TTC549 (cell line): Measurements from ENCODE around the gene TUBB4B.
A peak's percentile ranks its signal among the peaks of the same experiment; 100 is the strongest.

Experiments
- FAIRE-seq: peaks from 2 replicates; lab custom pipeline; 2012; peaks lifted over from hg19 to GRCh38; lab: Jason Lieb, UNC

The TUBB4B gene

DNA sequence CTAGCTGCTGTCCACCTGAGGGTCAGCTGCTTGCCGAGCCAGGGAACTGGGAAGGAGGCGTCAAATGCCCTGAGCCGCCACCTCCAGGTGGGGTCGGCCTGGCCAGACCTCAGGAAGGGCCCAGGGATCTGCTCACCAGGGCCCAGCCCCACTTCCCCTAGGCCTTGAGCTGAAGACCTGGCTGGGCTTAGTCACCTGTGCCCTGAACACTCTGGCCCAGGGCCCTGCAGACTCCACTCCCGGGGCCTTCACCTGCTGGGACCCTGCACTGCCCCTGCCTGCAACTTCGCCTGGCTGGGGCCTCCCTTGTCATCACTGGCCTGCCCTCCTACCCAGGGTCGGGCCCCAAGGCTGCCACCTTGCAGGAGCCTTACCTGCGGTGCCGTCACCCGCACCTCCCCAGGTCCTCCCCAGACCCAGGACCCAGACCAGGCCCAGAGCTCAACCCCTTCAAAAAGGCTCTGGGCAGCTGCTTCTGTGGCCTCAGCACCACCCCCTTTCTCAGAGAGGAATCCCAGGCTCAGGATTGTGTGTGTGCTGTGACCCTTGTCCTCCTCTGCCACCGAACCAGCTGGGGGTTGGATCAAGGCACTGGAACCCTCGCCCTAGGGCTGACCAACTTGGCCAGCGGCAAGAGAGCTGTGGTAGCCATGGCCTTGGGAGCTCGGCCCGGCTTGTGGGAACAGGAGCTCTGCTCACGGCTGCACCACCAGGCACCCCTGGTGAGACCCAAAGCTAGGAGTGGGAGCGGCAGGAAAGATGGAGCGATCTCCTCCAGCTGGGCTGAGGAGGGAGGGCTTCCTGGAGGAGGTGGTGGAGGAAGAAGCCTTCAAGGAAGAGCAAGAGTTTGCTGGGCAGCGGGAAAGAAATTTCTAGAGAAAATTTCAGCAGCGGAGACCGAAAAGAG, 12.9 kb downstream of the TUBB4B start:
- FAIRE-seq, result no peak

DNA sequence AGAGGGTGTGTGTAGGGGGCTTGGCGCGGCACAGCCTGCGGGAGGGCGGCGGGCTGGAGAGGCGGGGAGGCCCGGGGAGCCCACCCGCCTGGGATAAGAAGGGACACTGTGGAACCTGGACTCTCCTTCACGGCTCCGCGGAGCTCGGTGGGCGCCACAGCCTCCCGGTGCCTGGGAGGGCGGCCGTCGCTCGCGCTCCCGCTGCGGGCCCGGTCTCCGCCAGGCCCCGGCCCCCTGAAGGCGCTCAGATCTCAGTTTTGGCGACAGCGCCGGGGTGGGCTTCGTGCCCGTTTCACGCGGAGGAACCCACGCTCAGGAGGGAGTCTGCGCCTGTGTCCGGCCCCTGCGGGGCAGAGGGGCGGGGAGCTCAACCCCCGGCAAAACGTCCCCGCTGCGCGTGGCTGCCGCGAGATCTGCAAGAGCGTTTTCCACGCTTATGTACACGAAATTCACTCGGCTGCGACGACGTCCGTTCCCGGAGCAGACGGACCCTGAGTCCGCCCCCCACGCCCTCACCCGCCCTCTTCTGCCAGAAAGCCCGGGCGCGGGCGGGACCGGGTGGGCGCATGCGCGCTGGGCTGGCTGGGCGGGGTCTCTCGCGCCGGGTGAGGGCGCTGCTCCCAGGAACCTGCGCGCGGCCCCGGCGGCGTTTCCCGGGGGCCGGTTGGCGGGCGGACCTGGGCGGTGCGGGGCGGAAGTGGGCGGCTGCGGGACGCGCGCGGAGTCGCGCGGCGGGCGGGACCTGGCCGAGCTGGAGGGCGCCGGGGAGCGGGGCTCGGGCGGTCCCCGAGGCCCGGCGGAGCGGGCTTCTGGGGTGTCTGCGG, 13.7 kb downstream of the TUBB4B start, which contains the start of gene NELFB:
Gene NELFB, plus strand, starts transcription at position 704 of the 824 bp plus-strand sequence.
- no peak for FAIRE-seq

DNA sequence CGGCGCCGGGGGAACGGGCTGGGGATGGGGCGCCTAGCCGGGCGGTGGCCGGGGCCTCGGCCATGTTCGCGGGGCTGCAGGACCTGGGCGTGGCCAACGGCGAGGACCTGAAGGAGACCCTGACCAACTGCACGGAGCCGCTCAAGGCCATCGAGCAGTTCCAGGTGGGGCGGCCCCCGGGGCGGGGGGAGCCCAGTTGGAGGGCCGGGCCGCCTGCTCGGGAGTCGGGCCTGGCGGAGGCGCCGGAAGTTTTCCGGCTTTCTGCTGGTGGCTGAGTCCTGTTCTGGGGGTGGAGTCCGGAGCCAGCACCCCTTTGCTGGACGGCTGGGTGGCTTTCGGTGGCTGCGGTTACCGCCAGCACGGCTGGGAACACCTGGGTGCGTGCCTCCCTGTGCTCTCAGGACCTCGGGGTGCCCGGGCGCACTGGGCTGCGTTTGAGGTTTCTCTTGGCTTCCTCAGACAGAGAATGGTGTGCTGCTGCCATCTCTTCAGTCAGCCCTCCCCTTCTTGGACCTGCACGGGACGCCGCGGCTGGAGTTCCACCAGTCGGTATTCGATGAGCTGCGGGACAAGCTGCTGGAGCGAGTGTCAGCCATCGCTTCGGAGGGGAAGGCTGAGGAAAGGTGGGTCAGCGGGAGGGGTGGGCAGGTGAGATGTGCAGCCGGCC, 14.5 kb downstream of the TUBB4B start:
- no peak for FAIRE-seq

GRCh38 chr9:137256362-137256761, 15.3 kb downstream of the TUBB4B start:
- FAIRE-seq, result no peak

- no peak for FAIRE-seq
Measured at GRCh38 chr9:137256856-137257255, 15.8 kb downstream of the TUBB4B start.

DNA sequence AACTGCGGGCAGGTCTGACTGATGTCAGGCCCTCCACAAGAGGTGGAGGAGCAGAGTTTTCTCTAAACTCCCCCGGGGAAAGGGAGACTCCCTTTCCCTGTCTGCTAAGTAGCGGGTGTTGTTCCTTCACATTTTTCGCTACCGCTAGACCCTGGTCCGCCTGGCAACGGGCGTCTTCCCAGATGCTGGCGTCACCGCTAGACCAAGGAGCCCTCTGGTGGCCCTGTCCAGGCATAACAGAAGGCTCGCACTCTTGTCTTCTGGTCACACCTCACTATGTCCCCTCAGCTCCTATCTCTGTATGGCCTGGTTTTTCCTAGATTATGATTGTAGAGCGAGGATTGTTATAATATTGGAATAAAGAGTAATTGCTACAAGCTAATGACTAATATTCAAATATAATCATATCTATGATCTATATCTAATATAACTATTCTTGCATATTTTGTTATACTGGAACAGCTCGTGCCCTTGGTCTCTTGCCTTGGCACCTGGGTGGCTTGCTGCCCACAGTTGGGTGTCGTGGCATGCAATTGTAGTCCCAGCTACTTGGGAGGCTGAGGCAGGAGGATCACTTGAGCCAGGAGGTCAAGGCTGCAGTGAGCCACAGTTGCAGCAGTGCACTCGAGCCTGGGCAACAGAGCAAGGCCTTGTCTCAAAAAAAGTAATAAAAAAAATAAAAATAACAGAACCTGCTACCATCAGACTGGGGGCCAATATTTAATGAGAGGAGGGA, 21.3 kb downstream of the TUBB4B start:
- FAIRE-seq, result peak; percentile 78

DNA sequence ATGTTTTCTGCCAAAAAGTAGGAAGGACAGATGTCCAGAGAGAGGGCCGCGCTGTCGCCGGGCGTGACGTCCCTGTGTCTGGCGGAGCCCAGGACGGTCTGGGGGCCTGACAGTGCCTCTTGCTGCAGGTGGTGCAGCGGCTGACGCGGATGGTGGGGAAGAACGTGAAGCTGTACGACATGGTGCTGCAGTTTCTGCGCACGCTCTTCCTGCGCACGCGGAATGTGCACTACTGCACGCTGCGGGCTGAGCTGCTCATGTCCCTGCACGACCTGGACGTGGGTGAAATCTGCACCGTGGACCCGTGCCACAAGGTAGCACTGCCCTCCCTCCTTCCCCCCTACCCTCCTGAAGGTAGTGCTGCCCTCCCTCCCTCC, 21.8 kb downstream of the TUBB4B start:
- no peak for FAIRE-seq

- FAIRE-seq, result no peak
Measured at GRCh38 chr9:137263506-137263905, 22.4 kb downstream of the TUBB4B start.

GRCh38 chr9:137264067-137264466, 23.0 kb downstream of the TUBB4B start:
- no peak for FAIRE-seq

GRCh38 chr9:137265496-137266161, 24.5 kb downstream of the TUBB4B start:
- FAIRE-seq, result no peak

DNA sequence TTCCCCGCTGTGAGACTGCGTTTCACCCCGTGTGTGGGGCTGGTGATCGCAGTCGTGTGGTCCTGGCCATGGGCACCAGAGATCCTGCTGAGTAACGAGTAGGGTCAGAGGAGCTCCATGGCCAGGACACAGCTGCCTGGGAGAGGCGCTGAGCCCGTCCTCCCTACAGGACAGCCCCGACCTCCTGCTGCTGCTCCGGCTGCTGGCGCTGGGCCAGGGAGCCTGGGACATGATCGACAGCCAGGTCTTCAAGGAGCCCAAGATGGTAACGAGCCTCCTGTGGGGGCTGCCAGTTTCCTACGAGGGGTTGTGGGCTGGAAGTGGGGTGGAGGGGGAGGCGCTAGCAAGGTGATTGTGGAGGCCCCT, 25.1 kb downstream of the TUBB4B start:
- no peak for FAIRE-seq

- FAIRE-seq, result no peak
Measured at GRCh38 chr9:137266585-137267453, 25.7 kb downstream of the TUBB4B start.

DNA sequence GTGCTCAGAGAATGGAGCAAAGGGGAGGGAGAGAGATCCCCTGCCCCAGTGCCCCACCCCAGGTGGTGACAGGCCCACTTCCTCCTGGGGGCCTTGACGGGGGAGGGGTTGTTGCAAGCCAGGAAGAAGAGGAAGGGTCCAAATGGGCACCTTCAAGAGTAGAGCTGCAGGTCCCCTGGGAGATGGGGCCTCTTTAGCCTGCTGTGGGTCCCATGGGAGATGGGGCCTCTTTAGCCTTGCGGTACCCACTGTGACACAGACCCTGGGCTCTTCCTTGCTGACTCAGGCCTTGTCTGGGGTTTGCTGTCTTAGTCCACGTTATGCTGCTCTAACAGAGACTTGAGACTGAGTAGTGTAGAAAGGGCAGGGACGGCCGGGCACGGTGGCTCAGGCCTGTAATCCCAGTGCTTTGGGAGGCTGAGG, 26.9 kb downstream of the TUBB4B start:
- FAIRE-seq, result no peak

DNA sequence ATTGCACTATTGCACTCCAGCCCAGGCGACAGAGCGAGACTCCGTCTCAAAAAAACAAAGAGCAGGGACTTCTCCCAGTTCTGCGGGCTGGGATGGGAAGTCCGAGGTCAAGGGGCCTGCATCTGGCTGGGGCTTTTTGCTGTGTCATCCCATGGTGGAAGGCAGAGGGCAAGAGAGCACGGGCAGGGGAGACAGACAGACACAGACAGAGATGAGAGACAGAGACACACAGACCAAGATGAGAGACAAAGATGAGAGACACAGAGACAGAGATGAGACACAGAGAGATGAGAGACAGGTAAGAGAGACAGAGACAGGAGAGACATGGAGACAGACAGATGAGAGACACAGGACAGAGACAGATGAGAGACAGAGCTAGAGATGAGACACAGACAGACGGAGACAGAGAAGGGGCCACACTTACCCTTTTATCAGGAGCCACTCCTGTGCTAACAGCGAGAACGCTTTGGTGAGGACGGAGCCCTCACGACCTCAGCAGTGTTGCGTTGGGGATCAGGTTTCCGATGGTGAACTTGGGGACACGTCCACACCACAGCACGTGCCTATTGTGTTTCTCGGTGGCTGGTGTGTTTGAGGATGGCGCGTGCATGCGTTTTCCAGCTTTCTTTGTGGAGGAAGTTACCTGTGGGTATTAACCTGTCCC, 27.6 kb downstream of the TUBB4B start:
- no peak for FAIRE-seq

- no peak for FAIRE-seq
Measured at GRCh38 chr9:137269231-137269772, 28.2 kb downstream of the TUBB4B start.

DNA sequence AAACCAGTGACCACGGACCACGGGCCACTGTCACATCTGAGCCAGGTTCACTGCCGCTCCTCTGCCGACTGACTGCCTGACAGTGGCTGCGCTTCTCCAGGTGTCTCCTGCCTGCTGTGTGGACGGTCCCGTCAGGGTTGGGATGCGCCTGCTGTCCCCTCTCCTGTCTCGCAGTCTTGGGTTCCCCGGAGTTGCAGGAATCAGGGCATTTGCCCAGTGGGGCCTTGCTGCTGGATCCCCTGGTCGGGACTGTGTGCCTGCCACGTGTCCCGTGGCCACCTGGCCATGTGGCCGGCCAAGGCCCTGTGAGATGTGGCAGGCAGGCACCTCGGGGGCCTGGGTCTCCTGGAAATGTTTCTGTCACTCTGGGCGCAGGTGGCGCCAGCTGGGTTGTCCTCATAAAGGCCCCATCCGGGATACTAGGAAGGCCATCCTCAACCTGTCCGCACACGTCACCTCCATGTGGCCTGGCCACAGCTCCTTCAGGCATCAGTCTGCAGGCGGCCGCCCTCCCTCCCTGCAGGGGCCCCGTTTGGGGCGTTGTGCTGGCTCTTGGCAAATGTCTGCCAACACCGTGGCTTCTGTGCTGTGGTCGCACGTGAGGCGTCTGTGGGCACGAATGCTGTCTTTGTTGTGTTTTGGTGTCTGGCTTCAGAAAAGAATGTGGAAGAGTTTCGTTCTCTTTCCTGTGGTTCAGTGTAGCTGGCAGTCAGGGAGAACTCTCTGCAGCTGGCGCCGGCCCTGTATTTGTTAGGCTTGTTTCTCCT, 30.0 kb downstream of the TUBB4B start:
- FAIRE-seq, result no peak

DNA sequence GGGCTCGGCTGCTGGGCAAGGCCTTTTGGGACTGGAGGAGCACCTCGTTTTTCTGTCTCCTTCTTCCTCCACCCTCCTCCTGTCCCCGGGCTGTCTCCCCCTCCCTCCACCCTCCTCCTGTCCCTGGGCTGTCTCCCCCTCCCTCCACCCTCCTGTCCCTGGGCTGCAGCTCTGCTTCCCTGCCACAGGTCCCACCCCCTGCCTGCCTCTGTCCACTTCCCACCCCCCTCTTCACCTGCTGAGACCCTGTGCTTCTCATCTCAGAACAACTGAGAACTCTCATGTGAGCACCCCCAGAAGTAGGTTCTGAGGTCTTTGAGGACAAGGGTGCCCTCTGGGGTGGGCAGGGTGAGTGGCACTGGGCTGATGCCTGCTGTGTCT, 30.6 kb downstream of the TUBB4B start:
- no peak for FAIRE-seq

- FAIRE-seq, result no peak
Measured at GRCh38 chr9:137272241-137273094, 31.4 kb downstream of the TUBB4B start.
